K562 (cell line): ENCODE data around the gene BRME1. TPM values are rescaled to one million over a fixed set of nuclear protein-coding genes. Genes with fewer than 3 reads are reported as not detected.

Experiments
- ATAC-seq: fragments of 200-7000 bp; cut with Tn5 transposase; 3 replicates; pipeline ENCODE4 v1.9.1; 2020; ENCODE audit warnings: moderate library complexity
- BruUV-seq: library from RNA; stranded (reverse); fragments of 400-500 nt; replicated peaks from 2 replicates; lab custom pipeline; 2021; lab: Mats Ljungman, UMichigan
- CTCF ChIA-PET: fragments of 300-600 bp; formaldehyde crosslinking; extraction: SDS; loops from one replicate; lab custom pipeline; 2021; ENCODE audit warnings: low intra/inter-chr PET ratio; lab: Yijun Ruan, JAX
- POLR2A ChIA-PET: fragments of 300-600, 350-650 bp; sonication (Branson Sonifier 250); formaldehyde crosslinking; extraction: SDS; loops from one replicate; lab custom pipeline; 2021; ENCODE audit warnings: antibody characterized with exemption, inconsistent platforms; lab: Yijun Ruan, JAX
- DNase-seq, 4 experiments: peaks; one replicate each; pipeline versions ENCODE4 v3.0.0 to v3.0.0-alpha.2; 2011 to 2018; ENCODE audit warnings: low spot score in 3 of 4, mixed read lengths in 3 of 4; ENCODE audit errors: extremely low read depth in 1 of 4
- FAIRE-seq: peaks from 2 replicates; lab custom pipeline; 2011; peaks lifted over from hg19 to GRCh38; lab: Jason Lieb, UNC
- H2AFZ ChIP-seq: 2 replicates; pipeline ENCODE4 v1.6.0; 2011; ENCODE audit warnings: low read depth, low read length, control low read depth, inconsistent platforms
- H3K27ac ChIP-seq: fragments of 200-600 bp; 3 replicates; pipeline ENCODE4 v1.8.0; 2011; ENCODE audit warnings: low read depth, mild to moderate bottlenecking, control low read depth, inconsistent platforms, low read length, moderate library complexity, mixed read lengths; ENCODE audit errors: extremely low read depth
- H3K27me3 ChIP-seq, 2 experiments: fragments of 300-600 bp in 1 of 2; 2 replicates in 1 of 2; 3 replicates in 1 of 2; pipeline versions ENCODE4 v1.6.0 to v1.8.0; 2011; ENCODE audit warnings: inconsistent platforms in 2 of 2, low read length in 2 of 2, mild to moderate bottlenecking in 1 of 2, mixed read lengths in 1 of 2, moderate library complexity in 1 of 2; ENCODE audit not compliant: control insufficient read depth in 2 of 2, insufficient read depth in 2 of 2
- H3K36me3 ChIP-seq: fragments of 300-600 bp; 3 replicates; pipeline ENCODE4 v1.8.0; 2011; ENCODE audit warnings: mild to moderate bottlenecking, low read length, inconsistent platforms; ENCODE audit not compliant: control insufficient read depth, insufficient read depth
- H3K4me1 ChIP-seq, 2 experiments: fragments of 200-600 bp in 1 of 2; replicated peaks in 1 of 2; 2 replicates in 1 of 2; 3 replicates in 1 of 2; pipeline versions ENCODE4 v1.5.1 to v1.8.0; 2011; ENCODE audit warnings: inconsistent platforms in 2 of 2, low read length in 2 of 2, mild to moderate bottlenecking in 1 of 2, mixed read lengths in 1 of 2, moderate library complexity in 1 of 2; ENCODE audit not compliant: control insufficient read depth in 2 of 2, insufficient read depth in 2 of 2
- H3K4me2 ChIP-seq: 2 replicates; pipeline ENCODE4 v1.6.1; 2011; ENCODE audit warnings: low read length, control low read depth, inconsistent platforms, mixed read lengths; ENCODE audit not compliant: insufficient read depth
- H3K4me3 ChIP-seq: fragments of 200-600 bp; sonication (generic), shearing (Covaris generic); 2 replicates; pipeline ENCODE4 v1.5.1; 2016; ENCODE audit warnings: control low read depth, inconsistent platforms
- H3K79me2 ChIP-seq: fragments of 200-600 bp; 3 replicates; pipeline ENCODE4 v1.8.0; 2011; ENCODE audit warnings: low read length, inconsistent platforms; ENCODE audit not compliant: control insufficient read depth, insufficient read depth
- H3K9ac ChIP-seq, 2 experiments: 2 replicates each; pipeline versions ENCODE4 v1.6.0 to v1.6.1; 2011; ENCODE audit warnings: low read depth in 2 of 2, low read length in 2 of 2, control low read depth in 1 of 2, inconsistent platforms in 1 of 2, mild to moderate bottlenecking in 1 of 2, mixed read lengths in 1 of 2; ENCODE audit not compliant: insufficient read depth in 1 of 2
- H3K9me1 ChIP-seq: one replicate; pipeline ENCODE4 v1.6.0; 2011; ENCODE audit warnings: inconsistent platforms, mild to moderate bottlenecking, low read length, moderate library complexity; ENCODE audit not compliant: control insufficient read depth, insufficient read depth
- H3K9me3 ChIP-seq: replicated peaks from 2 replicates; pipeline ENCODE4 v1.5.1; 2011; ENCODE audit warnings: low read depth, low read length, inconsistent platforms; ENCODE audit not compliant: control insufficient read depth, insufficient read depth
- H4K20me1 ChIP-seq: replicated peaks from 2 replicates; pipeline ENCODE4 v1.6.1; 2011; ENCODE audit warnings: low read length, inconsistent platforms, mixed read lengths; ENCODE audit not compliant: control insufficient read depth, insufficient read depth
- ARID2 ChIP-seq: fragments of 450-650 bp; IDR thresholded peaks from 2 replicates; pipeline ENCODE4 v1.6.1; 2017; ENCODE audit warnings: antibody characterized with exemption, mild to moderate bottlenecking
- CUX1 ChIP-seq: fragments of 200-800 bp; sonication (Bioruptor generic); IDR thresholded peaks from 2 replicates; pipeline ENCODE4 v1.6.1; 2016; ENCODE audit warnings: missing genetic modification characterization, missing compliant biosample characterization
- FOXK2 ChIP-seq, 2 experiments: fragments of 450-650 bp; IDR thresholded peaks in 1 of 2; conservative IDR thresholded peaks in 1 of 2; 2 replicates each; pipeline ENCODE4 v1.6.1; 2016; ENCODE audit warnings: low read depth in 2 of 2, mild to moderate bottlenecking in 1 of 2
- NFIC ChIP-seq: fragments of 450-650 bp; IDR thresholded peaks from 2 replicates; pipeline ENCODE4 v1.6.1; 2017; ENCODE audit warnings: mild to moderate bottlenecking, inconsistent platforms
- TSHZ1 ChIP-seq: fragments of 250-450 bp; sonication (Bioruptor Pico); IDR thresholded peaks from 2 replicates; pipeline ENCODE4 v1.4.0; 2020; ENCODE audit warnings: mild to moderate bottlenecking, moderate library complexity
- WGBS: fragments of 100-300 bp; shearing (Covaris generic); methylation state at CpG from one replicate; pipeline ENCODE4 v1.1.6; 2016; ENCODE audit warnings: low coverage, mixed read lengths; ENCODE audit not compliant: insufficient coverage; ENCODE audit errors: missing lambda C conversion rate; 5-methylcytosine and 5-hydroxymethylcytosine counted together
- in situ Hi-C: fragments of 300-500 bp; cut with MboI; formaldehyde crosslinking; loops from 4 replicates; pipeline ENCODE4 v1.15.0; 2018; ENCODE audit warnings: inconsistent platforms, mixed read lengths
- intact Hi-C: fragments of 100-400 bp; cut with micrococcal nuclease; formaldehyde crosslinking; loops from 2 replicates; pipeline ENCODE4 v1.14.2; 2022
- polyA plus RNA-seq, 8 experiments: library from polyadenylated mRNA; depleted of rRNA in 4 of 8; stranded (reverse) in 5 of 8; unstranded in 3 of 8; fragments of >200 nt; fragmentation: Nextera tagmentation in 2 of 8; fragmentation: Illumina TruSeq in 1 of 8; extraction: Ambion mirVana in 2 of 8; extraction: Trizol in 1 of 8; gene quantifications; 2 replicates each; pipeline versions ENCODE4 v1.2.1 to v1.2.3, GENCODE V29; 2011 to 2014; ENCODE audit warnings: inconsistent platforms in 1 of 8, missing spikeins in 1 of 8
- total RNA-seq, 7 experiments: library from RNA; depleted of rRNA in 6 of 7; stranded (reverse); fragments of >200 nt in 6 of 7; fragmentation: Illumina TruSeq in 2 of 7; extraction: Trizol in 2 of 7; gene quantifications; 2 replicates each; pipeline versions ENCODE4 v1.2.1 to v1.2.3, GENCODE V29; 2011 to 2021; ENCODE audit warnings: low replicate concordance in 1 of 7

BRME1 gene
- total and polyA plus RNA-seq, 9 of the 15 experiments (the other 6 are each of a cell fraction or from before 2014, with no cell fraction given), result 0.75 to 6.1 (median 3.6) TPM

DNA sequence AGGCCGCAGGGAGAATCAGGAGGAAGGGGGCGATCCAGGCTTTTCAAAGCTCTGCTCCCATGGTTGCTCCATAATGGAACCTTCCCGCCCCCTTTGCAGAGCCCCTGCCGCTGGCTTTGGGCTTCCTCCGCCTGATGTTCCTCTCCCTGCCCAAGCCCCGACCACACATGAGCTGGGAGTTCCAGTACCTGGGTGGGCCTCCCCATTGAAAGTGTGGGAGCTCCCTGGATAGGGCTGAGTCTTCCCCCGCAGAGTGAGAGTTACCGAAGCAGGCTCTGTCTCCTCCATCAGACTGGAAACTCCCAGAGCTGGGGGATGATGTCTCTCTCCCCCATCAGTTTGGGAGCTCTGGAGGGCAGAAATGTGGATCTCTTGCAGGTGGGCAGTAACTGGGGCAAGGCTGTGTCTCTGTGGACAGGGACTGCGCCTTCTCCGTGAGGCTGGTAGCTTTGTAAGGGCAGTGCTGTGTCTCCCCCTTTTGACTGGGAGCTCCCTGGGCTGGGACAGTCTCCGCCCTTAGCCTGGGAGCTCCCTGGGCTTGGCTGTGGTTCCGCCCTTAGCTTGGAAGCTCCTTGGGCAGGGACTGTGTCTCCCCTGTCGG, 47.1 kb upstream of the BRME1 start (continued):
- TF ChIP-seq FOXK2 (conservative IDR thresholded peaks at IDR 0.05 in 1 of 2, IDR thresholded peaks at IDR 0.05 in 1 of 2; ENCODE audit: low read depth in 2 of 2) (peak in 1 of 2 experiments; percentile 34; a peak in 1 of 4 replicates), ARID2 (no peak), TSHZ1 (CRISPR knock-in tag) (no peak)

- Histone ChIP-seq H3K27ac (peak within 1 kb of the TSS; percentile 89), H3K4me3 (peak within 1 kb of the TSS; percentile 98), H3K9ac (peak within 1 kb of the TSS; percentile 78 to 89), H3K9me3 (no peaks in the 10 kb centered on the region), H3K79me2 (peaks cover 23% of the 10 kb centered on the region), H3K9me1 (no peaks in the 10 kb centered on the region), H3K27me3 (no peaks in the 10 kb centered on the region), H3K4me2 (peak within 1 kb of the TSS; percentile 94), H3K36me3 (peaks cover 38% of the 10 kb centered on the region), H2AFZ (peak within 1 kb of the TSS; percentile 77), H4K20me1 (peaks cover 4% of the 10 kb centered on the region; the same call in 1 of the 2 replicates), H3K4me1 (peaks cover 7 to 41% of the 10 kb centered on the region in 2 experiments; a peak in 4 of 5 replicates)
- intact Hi-C loops, result loop anchor here (2.0 to 10.0 kb wide), 2 partner anchors 52 to 82 kb away; partner anchors contain the start of gene IL27RA
- in situ Hi-C loops, result no loop called here
- DNase-seq (peak; percentile 99 to 100 (median 100)), FAIRE-seq (peak; percentile 100), ATAC-seq (peak; percentile 99)
- ChIA-PET CTCF (no interaction called here), POLR2A (interaction anchor here (0.6 to 3.7 kb wide), 10 partner anchors 11 to 177 kb away, joined by 3 to 12 read pairs (median 3); partner anchors contain the start of gene RFX1)
- BruUV-seq, result no TSS peak
- WGBS, result under 1% methylated on average over 41 of the region's 65 CpGs
- TF ChIP-seq CUX1 (no peak), NFIC (0 out of 2 replicates have a peak, but pooled peaks have one; percentile 25)
These were observed 46.4 kb upstream of the BRME1 start, which contains the start of gene DCAF15 for GRCh38 chr19:13952154-13952930. Gene DCAF15, plus strand, starts transcription at chr19:13952509. Its CDS starts 4 bp downstream, at chr19:13952513.
